ENCODE results near the gene NINL. TPM values are rescaled to one million over a fixed set of nuclear protein-coding genes. Genes with fewer than 3 reads are reported as not detected.

The NINL gene
- total RNA-seq, 1 experiment from 2014 or later: 13.6 TPM

DNA sequence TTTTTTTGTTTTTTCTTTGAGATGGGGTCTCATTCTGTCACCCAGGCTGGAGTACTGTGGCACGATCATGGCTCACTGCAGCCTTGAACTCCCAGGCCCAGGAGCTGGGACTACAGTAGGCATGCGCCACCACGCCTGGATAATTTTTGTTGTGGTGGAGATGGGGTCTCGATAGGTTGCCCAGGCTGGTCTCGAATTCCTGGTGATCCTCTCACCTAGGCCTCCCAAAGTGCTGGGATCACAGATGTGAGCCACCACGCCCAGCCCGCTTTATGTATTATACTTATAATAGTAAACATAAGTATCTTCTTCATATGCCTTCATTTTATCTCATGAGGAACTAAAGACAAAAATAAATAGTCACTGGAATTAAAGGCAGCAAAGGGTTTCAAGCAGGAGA, 114.3 kb downstream of the NINL start:
- BruUV-seq (replicated peaks): no TSS peak
- H3K27me3 Mint-ChIP-seq (ENCODE audit: insufficient read depth, unreplicated experiment): no peaks in the 10 kb centered on the region
- POLR2A ChIA-PET: no interaction called here
- Histone ChIP-seq H3K4me3 (ENCODE audit: low read depth, low read length) (no peak overlapping the region), H3K4me1 (peaks cover 4% of the 10 kb centered on the region; the same call in 1 of the 2 replicates), H3K27me3 (replicated peaks; ENCODE audit: control insufficient read depth, insufficient read depth, low read length) (no peaks in the 10 kb centered on the region), H3K36me3 (ENCODE audit: control insufficient read depth, insufficient read depth, low read length) (no peaks in the 10 kb centered on the region), H3K9me3 (no peaks in the 10 kb centered on the region)
- H3K27ac Mint-ChIP-seq (ENCODE audit: unreplicated experiment): no peak overlapping the region
- DNase-seq: no peak
- no peaks in the 10 kb centered on the region for H3K4me1 Mint-ChIP-seq (ENCODE audit: low read depth, unreplicated experiment)
- peaks cover 6% of the 10 kb centered on the region for H3K36me3 Mint-ChIP-seq (ENCODE audit: insufficient read depth, unreplicated experiment)
- H3K9me3 Mint-ChIP-seq (ENCODE audit: unreplicated experiment): no peaks in the 10 kb centered on the region
- CTCF ChIA-PET: interaction anchor here (0.6 to 1.2 kb wide), 3 partner anchors 11 to 199 kb away, joined by 3 to 7 read pairs (median 3); no protein-coding TSS in a partner anchor
- H3K4me3 Mint-ChIP-seq (ENCODE audit: unreplicated experiment): no peak overlapping the region
- TF ChIP-seq, protein P1, sequence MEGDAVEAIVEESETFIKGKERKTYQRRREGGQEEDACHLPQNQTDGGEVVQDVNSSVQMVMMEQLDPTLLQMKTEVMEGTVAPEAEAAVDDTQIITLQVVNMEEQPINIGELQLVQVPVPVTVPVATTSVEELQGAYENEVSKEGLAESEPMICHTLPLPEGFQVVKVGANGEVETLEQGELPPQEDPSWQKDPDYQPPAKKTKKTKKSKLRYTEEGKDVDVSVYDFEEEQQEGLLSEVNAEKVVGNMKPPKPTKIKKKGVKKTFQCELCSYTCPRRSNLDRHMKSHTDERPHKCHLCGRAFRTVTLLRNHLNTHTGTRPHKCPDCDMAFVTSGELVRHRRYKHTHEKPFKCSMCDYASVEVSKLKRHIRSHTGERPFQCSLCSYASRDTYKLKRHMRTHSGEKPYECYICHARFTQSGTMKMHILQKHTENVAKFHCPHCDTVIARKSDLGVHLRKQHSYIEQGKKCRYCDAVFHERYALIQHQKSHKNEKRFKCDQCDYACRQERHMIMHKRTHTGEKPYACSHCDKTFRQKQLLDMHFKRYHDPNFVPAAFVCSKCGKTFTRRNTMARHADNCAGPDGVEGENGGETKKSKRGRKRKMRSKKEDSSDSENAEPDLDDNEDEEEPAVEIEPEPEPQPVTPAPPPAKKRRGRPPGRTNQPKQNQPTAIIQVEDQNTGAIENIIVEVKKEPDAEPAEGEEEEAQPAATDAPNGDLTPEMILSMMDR (IDR thresholded peaks at IDR 0.05; ENCODE audit: insufficient read depth in 1 of 2, low read depth in 1 of 2, low read length in 1 of 2, severe bottlenecking in 1 of 2, unreplicated experiment in 1 of 2): no peak
- intact Hi-C loops (cut with micrococcal nuclease; ENCODE audit: unreplicated experiment): loop anchor here (2.0 to 5.0 kb wide), 2 partner anchors 71 to 152 kb away; no protein-coding TSS in a partner anchor

DNA sequence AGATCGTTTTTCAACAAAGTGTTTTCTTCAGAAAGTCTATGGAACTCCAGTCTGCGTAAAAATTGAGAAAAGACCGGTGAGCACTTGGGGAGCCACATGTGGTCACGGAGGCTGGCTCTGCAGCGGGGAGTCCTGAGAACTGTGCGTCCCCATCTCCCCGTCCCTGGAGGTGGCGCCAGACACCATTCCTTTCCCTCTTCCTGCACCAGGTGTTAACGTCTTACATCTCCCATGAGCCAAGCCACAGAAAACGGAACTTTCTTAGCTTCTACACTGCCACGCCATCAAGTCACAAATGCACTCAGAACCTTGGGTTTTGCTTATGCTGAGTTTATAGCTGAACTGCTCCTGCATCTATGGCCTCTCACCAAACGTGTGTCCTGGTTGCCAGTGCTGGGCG, 115.3 kb downstream of the NINL start:
- TF ChIP-seq, protein P1 (IDR thresholded peaks at IDR 0.05; ENCODE audit: insufficient read depth in 1 of 2, low read depth in 1 of 2, low read length in 1 of 2, severe bottlenecking in 1 of 2, unreplicated experiment in 1 of 2): peak; percentile 65 to 75
- H3K9me3 ChIP-seq: no peaks in the 10 kb centered on the region
- BruUV-seq (replicated peaks): no TSS peak
- H3K4me3 ChIP-seq (ENCODE audit: low read depth, low read length): no peak overlapping the region
- H3K4me1 ChIP-seq: peaks cover 4% of the 10 kb centered on the region; the same call in 1 of the 2 replicates
- Mint-ChIP-seq H3K4me3 (ENCODE audit: unreplicated experiment) (no peak overlapping the region), H3K27ac (ENCODE audit: unreplicated experiment) (no peak overlapping the region), H3K27me3 (ENCODE audit: insufficient read depth, unreplicated experiment) (no peaks in the 10 kb centered on the region), H3K9me3 (ENCODE audit: unreplicated experiment) (no peaks in the 10 kb centered on the region), H3K36me3 (ENCODE audit: insufficient read depth, unreplicated experiment) (peaks cover 6% of the 10 kb centered on the region), H3K4me1 (ENCODE audit: low read depth, unreplicated experiment) (no peaks in the 10 kb centered on the region)
- peak; percentile 77 to 78 for DNase-seq
- intact Hi-C loops (cut with micrococcal nuclease; ENCODE audit: unreplicated experiment): loop anchor here (1.0 to 5.0 kb wide), 3 partner anchors 72 to 153 kb away; no protein-coding TSS in a partner anchor
- no peaks in the 10 kb centered on the region for H3K36me3 ChIP-seq (ENCODE audit: control insufficient read depth, insufficient read depth, low read length)
- no peaks in the 10 kb centered on the region for H3K27me3 ChIP-seq (replicated peaks; ENCODE audit: control insufficient read depth, insufficient read depth, low read length)
- ChIA-PET POLR2A (no interaction called here), CTCF (interaction anchor here (1.1 to 1.2 kb wide), 2 partner anchors 12 to 104 kb away, joined by 3 to 7 read pairs; no protein-coding TSS in a partner anchor)

DNA sequence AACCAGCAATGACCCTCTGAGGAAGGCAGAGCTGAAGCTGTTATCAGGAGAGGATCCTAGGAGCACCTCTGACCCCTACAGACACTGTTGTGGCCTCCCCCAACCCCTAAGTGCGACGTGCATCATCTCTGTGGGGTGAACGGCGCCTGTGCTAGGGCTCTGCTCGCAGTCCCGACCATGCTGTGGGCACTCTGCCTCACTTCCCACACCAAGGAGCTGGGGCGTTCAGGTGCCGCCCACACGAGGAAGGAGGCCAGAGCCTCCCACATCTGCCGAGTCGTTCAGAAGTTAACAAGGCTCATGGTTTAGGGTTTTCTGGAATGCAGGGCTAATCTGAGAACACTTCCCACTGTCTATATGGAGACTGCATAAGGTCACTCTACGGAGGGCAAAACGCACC, 115.8 kb downstream of the NINL start:
- no peaks in the 10 kb centered on the region for H3K27me3 Mint-ChIP-seq (ENCODE audit: insufficient read depth, unreplicated experiment)
- Histone ChIP-seq H3K9me3 (no peaks in the 10 kb centered on the region), H3K4me3 (ENCODE audit: low read depth, low read length) (no peak overlapping the region), H3K27me3 (replicated peaks; ENCODE audit: control insufficient read depth, insufficient read depth, low read length) (no peaks in the 10 kb centered on the region), H3K36me3 (ENCODE audit: control insufficient read depth, insufficient read depth, low read length) (no peaks in the 10 kb centered on the region), H3K4me1 (peaks cover 4% of the 10 kb centered on the region; the same call in 1 of the 2 replicates)
- no peak overlapping the region for H3K4me3 Mint-ChIP-seq (ENCODE audit: unreplicated experiment)
- no TSS peak for BruUV-seq (replicated peaks)
- intact Hi-C loops (cut with micrococcal nuclease; ENCODE audit: unreplicated experiment): loop anchor here (10.0 kb wide), 1 partner anchor 225 kb away; the partner anchor contains the start of gene ZNF337
- H3K27ac Mint-ChIP-seq (ENCODE audit: unreplicated experiment): no peak overlapping the region
- DNase-seq: no peak
- H3K4me1 Mint-ChIP-seq (ENCODE audit: low read depth, unreplicated experiment): no peaks in the 10 kb centered on the region
- TF ChIP-seq, protein P1 (IDR thresholded peaks at IDR 0.05; ENCODE audit: insufficient read depth in 1 of 2, low read depth in 1 of 2, low read length in 1 of 2, severe bottlenecking in 1 of 2, unreplicated experiment in 1 of 2): no peak
- CTCF ChIA-PET: interaction anchor here (0.8 kb wide), 1 partner anchor 105 kb away, joined by 3 read pairs; no protein-coding TSS in a partner anchor
- H3K36me3 Mint-ChIP-seq (ENCODE audit: insufficient read depth, unreplicated experiment): peaks cover 6% of the 10 kb centered on the region
- POLR2A ChIA-PET: no interaction called here
- H3K9me3 Mint-ChIP-seq (ENCODE audit: unreplicated experiment): no peaks in the 10 kb centered on the region
